Retinal pigment epithelial cell (primary cell): ENCODE measurements around the gene NBAS.

Experiments used
- DNase-seq: peaks from one replicate; pipeline ENCODE4 v3.0.0-alpha.2; 2010; ENCODE audit warnings: low read depth
- H3K4me3 ChIP-seq: 2 replicates; pipeline ENCODE4 v1.5.1; 2011; ENCODE audit warnings: mild to moderate bottlenecking, low read length, control low read depth, moderate library complexity
- TF ChIP-seq, protein P1 (sequence below): conservative IDR thresholded peaks from 2 replicates; pipeline ENCODE4 v1.5.1; 2011; ENCODE audit warnings: low read depth, low read length, control low read depth, inconsistent platforms

Gene NBAS

DNA sequence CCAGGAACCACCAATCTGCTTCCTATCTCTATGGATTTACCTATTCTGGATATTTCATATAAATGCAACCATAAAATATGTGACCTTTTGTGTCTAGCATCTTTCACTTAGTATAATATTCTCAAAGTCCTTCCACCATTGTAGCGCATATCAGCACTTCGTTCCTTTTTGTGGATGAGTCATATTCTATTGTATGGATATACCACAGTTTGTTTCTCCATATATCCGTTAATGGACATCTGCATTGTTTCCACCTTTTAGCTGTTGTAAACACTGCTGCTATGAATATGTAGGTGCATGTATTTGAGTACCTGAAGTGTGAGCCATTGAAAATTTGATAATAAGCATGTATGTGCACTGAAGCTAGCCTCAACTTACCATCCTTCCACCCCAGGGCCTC, 80.1 kb downstream of the NBAS start:
- no peak for DNase-seq
- TF ChIP-seq, protein P1, sequence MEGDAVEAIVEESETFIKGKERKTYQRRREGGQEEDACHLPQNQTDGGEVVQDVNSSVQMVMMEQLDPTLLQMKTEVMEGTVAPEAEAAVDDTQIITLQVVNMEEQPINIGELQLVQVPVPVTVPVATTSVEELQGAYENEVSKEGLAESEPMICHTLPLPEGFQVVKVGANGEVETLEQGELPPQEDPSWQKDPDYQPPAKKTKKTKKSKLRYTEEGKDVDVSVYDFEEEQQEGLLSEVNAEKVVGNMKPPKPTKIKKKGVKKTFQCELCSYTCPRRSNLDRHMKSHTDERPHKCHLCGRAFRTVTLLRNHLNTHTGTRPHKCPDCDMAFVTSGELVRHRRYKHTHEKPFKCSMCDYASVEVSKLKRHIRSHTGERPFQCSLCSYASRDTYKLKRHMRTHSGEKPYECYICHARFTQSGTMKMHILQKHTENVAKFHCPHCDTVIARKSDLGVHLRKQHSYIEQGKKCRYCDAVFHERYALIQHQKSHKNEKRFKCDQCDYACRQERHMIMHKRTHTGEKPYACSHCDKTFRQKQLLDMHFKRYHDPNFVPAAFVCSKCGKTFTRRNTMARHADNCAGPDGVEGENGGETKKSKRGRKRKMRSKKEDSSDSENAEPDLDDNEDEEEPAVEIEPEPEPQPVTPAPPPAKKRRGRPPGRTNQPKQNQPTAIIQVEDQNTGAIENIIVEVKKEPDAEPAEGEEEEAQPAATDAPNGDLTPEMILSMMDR, result no peak
- H3K4me3 ChIP-seq, result no peak overlapping the region

DNA sequence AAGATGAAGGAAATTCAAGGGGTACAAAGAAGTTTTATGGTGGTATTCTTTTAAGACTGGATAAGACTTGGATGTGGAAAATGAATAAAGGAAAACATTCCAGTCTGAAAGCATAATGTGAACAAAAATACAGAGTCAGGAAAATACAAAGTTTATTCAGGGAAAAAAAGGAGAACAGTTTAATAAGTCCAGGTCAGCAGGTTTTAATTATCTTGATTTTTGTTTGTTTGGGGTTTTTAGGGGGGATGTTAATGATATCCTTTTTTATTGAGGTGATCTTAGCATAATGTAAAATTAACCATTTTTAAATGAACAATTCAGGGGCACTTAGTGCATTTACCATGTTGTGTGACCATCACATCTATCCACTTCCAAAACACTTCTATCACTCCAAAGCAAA, 80.6 kb downstream of the NBAS start:
- H3K4me3 ChIP-seq, result no peak overlapping the region
- TF ChIP-seq, protein P1, result no peak
- no peak for DNase-seq

DNA sequence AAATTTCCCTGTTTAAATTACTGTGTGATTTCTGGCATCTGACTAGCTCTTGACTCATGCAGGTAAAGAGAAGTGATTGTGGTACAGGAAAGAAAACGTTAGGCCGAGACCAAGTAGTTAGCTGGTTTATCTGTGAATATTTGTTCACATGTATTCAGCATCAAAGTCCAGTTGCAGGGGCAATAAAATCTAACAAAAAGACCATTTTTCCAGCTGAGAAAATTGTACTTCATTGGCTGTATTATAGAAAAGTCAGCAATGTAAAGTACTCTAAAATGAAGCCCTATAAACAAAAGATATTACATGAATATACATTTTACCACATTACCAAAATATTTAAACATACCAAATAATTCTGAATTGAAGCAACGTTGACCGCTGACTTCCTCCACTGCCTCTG, 88.3 kb downstream of the NBAS start:
- DNase-seq, result no peak
- TF ChIP-seq, protein P1, result no peak
- no peak overlapping the region for H3K4me3 ChIP-seq

DNA sequence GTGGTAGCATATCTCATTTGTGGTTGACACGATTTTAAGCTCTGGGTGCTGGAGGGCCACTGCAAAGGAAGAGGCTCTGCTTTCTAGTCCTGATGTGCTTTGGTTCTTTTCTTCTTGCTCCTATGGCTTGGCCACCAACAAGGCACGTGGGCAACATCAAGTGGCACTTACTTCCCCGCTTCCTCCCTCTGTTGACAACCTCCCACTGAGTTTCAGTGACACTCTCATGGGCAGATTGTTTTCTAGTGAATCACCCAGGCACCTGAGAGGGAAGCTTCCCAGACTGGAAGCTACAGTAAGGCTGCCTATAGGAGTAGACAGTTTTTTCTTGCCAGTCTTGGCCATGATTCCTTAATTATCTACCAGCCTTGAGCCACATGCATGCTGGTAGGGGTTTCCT, 89.0 kb downstream of the NBAS start:
- H3K4me3 ChIP-seq, result no peak overlapping the region
- DNase-seq, result no peak
- TF ChIP-seq, protein P1, result no peak

DNA sequence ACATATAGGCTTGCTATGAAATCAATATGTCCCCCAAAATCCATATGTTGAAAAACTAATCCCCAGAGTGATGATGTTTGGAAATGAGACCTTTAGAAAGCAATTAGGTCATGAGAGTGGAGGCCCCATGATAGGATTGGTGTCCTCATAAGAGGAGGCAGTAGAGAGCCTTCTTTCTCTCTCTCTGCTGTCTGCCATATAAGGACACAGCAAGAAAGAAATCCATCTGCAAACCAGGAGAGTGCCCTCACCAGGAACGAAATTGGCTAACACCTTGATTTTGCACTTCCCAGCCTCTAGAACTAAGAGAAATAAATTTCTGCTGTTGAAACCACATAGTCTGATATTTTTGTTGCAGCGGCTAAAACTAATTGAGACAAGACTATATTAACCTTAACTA, 89.5 kb downstream of the NBAS start:
- TF ChIP-seq, protein P1, result no peak
- no peak overlapping the region for H3K4me3 ChIP-seq
- no peak for DNase-seq

DNA sequence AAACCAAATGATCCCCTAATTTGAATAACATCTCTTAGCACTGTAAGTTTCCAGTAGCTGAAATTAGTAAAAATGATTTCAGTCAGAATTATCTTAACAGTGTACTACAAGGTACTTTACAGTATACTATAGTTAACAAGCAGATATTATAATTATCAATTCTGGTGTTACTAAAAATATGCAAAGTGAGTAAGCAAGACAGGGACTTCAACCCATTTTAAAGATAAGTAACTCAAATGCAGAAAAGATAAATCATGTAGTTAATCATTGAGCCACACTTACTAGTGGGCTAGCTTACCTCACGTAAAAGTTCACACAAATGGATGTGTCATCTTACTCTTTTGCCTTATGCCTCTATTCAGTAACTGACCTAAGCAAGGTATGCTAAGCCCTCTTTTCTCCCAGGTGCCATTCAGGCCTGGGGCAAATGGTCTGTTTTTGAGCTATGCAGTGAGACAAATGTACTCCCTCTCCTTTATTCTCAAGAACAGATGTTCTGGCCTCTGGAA, 101.0 kb downstream of the NBAS start:
- TF ChIP-seq, protein P1, result no peak
- no peak overlapping the region for H3K4me3 ChIP-seq
- DNase-seq, result no peak

DNA sequence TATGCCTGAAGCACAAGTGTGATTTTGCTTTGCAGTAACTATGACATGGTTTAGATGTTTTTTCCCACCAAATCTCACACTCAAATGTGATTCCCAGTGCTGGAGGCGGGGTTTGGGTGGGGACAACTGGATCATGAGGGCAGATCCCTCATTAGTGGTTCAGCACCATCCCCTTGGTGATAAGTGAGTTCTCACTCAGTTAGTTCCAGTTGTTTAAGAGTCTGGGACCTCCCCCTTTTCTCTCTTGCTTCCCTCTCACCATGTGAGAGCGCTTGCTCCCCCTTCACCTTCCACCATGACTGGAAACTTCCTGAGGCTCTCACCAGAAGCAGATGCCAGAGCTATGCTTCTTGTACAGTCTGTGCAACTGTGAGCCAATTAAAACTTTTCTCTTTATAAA, 102.9 kb downstream of the NBAS start:
- H3K4me3 ChIP-seq, result no peak overlapping the region
- TF ChIP-seq, protein P1, result no peak
- no peak for DNase-seq
